GM18520 (cell line): ENCODE measurements around the gene DECR2.

ENCODE experiments used
- ATAC-seq: cut with Tn5 transposase; IDR thresholded peaks from one replicate; pipeline ENCODE4 v1.9.1; 2021; ENCODE audit not compliant: unreplicated experiment

The DECR2 gene

GRCh38 chr16:364595-365491 lies 36.8 kb upstream of the DECR2 start:
- ATAC-seq = no peak

- no peak for ATAC-seq
Measured at GRCh38 chr16:366476-366875, 35.2 kb upstream of the DECR2 start.

GRCh38 chr16:367333-367903 lies 34.3 kb upstream of the DECR2 start:
- no peak for ATAC-seq

DNA sequence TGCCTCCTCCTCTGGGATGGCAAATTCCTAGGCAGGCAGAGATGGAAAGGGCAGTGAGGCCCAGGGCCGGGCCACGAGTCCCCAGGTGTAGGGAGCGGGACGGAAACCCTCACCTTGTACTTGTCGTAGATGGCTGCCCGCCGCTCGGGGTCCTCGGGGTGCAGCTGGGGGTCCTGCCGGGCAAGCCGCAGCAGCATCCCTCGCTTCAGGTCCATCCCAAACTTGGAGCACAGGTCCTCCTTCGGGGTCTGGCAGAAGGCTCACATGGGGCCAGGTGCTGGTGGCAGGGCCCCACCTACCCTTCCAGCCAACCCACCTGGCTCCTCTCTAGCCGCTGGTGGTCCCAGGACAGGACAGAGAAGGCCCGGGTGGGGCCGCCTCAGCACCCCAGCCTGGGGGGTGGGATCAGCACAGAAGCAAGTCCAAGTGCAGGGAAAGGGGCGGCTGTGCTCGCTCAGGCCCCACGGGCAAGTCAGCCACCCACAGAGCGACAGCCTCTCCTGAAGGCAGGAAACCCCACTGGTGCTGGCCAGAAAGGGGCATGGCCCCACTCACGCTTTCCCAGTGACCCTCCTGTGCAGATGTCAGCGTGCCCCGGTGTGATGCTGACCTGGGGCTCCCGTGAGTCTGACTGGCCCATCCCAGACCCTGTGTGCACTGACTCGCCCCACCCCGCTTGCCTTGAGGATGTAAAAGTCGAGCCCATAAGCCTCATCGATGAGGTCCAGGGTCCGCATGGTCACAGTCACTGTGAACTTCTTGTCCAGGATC lies 33.1 kb upstream of the DECR2 start:
- no peak for ATAC-seq

- no peak for ATAC-seq
Measured at GRCh38 chr16:369275-369865, 32.3 kb upstream of the DECR2 start.

GRCh38 chr16:369866-370436 lies 31.7 kb upstream of the DECR2 start:
- ATAC-seq = no peak

DNA sequence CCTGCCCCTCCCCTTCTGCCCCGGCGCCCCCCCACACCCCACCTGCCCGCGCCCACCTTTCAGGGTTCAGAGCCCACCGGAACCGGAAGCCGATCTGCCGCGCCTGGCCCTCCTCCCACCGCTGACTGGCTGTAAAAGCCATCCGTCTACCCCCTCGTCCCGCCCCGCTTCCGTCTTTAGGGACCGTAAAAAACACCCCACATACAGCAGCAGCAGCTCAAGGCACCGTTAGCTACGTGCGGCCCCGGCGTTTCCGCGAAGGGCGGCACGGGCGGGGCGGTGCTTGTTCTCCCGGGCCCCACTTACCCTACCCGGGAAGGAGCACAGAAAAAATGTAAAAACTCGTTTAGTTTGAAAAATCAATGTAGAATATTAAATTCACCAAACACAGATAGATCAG lies 31.2 kb upstream of the DECR2 start, which contains the start of gene MRPL28:
Gene MRPL28 (minus strand): TSS at position 96 of the 400 bp plus-strand sequence. CDS start 320 bp downstream, outside the sequence.
- peak; percentile 63 for ATAC-seq

- ATAC-seq = no peak
Measured at GRCh38 chr16:370979-371514, 30.6 kb upstream of the DECR2 start.

DNA sequence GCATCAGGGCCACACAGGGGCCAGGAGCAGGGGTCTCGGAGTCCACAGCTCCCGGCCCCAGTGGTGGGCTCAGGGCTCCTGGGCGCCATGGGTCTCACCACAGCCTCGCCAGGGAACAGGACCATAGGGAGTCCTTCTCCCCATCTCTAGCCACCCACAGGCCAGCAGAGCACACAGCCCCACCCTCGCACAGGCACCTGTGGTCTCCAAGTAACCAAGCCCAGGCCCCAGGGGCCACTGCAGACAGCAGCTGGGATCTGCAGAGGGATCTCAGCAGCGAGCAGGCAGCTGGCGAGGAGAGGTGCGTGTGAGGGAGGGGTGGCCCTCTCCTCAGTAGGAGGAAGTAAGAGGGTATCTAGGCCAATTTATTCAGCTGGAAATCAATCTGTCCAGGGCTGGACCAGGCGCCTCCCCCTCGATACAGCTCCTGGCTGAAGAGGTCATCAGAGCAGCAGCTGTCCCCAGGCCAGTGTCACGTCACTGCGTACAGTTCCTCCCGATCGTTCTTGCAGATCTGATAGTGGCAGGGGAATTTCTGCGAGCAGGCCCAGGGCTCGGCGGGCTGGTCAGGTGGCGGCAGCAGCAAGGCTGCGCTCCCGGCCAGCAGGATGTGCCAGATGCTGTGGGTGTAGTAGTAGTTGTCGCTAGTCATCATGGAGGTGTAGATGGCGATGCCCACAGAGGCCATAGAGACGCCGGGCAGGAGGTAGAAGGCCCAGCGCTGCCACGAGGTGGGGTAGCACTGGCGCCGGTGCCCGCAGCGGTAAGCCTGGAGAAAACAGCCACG lies 30.0 kb upstream of the DECR2 start:
- no peak for ATAC-seq

GRCh38 chr16:372302-372983 lies 29.2 kb upstream of the DECR2 start:
- no peak for ATAC-seq

DNA sequence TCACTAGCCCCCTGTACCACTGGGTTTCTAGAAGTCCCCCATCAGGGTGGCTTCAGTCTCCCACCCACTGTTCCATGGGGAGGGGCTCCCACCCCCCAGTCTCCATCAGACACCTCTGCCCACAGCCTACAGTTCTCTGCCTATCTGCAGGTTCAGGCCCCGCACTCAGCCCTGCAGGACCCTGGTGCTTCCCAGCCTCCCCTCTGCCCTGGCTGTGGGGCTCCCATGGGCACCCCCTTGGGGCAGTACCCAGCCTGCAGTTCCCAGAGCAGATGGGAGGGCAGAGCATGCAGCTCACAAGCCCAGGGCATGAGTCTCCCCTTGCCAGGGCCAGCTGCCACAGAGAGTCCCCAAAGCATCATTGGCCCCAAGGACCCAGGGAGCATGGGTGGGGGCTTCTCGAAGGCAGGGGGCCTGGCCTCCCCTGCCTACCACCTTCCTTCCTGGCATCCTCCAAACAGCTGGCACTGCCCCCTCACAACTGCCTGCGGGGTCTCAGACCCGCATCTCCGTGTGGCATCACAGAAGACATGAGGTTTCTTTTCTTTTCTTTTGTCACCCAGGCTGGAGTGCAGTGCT lies 28.6 kb upstream of the DECR2 start:
- ATAC-seq = no peak

DNA sequence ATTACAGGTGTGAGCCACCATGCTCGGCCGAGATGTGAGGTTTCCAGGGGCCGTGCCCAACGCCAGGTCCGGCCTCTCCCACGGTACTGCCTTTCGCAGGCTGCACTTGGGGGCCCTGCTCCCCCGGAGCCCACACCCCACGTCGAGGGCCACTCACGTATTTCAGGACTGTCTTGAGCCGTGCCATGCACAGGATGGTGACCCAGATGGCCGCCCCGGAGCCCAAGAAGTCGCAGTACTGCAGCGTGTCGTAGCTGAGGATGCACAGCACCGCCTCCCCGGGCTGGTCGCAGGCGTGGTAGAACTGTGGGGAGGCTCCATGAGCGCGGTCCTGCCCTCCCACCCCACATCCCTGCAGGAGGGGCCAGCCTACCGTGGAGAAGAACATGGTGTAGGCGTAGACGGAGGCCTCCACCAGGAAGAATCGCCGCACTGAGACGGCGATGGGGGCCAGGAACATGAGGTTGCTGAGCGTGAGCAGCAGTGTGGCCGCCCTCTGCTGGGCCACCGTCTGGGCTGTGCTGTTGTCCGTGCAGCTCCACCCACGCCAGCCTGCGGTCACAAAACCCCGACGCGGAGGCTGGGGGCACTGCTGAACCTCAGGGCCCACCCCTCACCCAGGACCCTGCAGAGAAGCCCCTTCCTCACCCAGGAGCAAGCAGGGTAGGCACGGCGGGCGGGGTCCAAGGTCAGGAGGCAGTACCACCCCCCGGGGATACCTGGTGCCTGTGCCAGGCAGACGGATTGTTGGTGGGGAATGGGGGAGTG lies 27.7 kb upstream of the DECR2 start:
- ATAC-seq = no peak

DNA sequence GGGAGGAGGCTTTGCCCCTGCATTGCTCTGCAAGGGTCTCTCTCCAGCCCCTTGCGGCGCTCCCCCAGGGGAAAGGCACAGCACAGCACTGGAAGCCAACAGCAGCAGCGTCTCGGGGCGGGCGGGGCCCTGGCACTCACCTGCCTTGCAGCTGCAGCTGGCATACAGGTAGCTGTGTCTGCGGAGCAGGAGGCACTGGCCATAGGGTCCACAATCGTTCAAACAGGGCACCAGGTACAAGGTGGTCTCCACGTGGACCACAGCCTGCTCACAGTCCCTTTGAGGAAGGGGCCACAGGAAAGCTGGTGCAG lies 27.1 kb upstream of the DECR2 start:
- ATAC-seq = no peak

DNA sequence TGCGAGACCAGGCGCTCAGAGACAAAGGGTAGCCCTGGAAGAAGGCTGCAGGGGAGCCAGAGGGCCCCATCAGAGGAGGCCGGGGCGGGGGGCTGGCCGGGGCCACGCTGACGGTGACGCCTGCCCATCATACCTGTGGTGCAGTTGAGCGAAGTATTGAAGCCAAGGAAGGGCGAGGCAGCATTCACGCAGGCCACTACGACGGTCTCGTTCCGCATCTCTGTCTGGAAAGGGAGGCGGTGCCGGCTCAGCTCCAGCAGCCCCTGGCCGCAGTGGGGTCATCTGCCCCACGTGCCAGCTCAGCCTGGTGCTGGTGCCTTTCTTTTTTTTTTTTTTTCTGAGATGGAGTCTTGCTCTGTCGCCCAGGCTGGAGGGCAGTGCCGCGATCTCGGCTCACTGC lies 26.5 kb upstream of the DECR2 start:
- no peak for ATAC-seq

GRCh38 chr16:375927-376816 lies 25.5 kb upstream of the DECR2 start:
- ATAC-seq = no peak

- no peak for ATAC-seq
Measured at GRCh38 chr16:376817-377418, 24.8 kb upstream of the DECR2 start.

- ATAC-seq = no peak
Measured at GRCh38 chr16:377419-377951, 24.2 kb upstream of the DECR2 start.
